ENCODE measurements around the gene BLVRA.
"Not testable (repeated sequence)": the region's sequence is repeated elsewhere in the genome, so short reads cannot be mapped to it uniquely, and the experiment has no call there.

BLVRA gene, protein sequence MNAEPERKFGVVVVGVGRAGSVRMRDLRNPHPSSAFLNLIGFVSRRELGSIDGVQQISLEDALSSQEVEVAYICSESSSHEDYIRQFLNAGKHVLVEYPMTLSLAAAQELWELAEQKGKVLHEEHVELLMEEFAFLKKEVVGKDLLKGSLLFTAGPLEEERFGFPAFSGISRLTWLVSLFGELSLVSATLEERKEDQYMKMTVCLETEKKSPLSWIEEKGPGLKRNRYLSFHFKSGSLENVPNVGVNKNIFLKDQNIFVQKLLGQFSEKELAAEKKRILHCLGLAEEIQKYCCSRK

DNA sequence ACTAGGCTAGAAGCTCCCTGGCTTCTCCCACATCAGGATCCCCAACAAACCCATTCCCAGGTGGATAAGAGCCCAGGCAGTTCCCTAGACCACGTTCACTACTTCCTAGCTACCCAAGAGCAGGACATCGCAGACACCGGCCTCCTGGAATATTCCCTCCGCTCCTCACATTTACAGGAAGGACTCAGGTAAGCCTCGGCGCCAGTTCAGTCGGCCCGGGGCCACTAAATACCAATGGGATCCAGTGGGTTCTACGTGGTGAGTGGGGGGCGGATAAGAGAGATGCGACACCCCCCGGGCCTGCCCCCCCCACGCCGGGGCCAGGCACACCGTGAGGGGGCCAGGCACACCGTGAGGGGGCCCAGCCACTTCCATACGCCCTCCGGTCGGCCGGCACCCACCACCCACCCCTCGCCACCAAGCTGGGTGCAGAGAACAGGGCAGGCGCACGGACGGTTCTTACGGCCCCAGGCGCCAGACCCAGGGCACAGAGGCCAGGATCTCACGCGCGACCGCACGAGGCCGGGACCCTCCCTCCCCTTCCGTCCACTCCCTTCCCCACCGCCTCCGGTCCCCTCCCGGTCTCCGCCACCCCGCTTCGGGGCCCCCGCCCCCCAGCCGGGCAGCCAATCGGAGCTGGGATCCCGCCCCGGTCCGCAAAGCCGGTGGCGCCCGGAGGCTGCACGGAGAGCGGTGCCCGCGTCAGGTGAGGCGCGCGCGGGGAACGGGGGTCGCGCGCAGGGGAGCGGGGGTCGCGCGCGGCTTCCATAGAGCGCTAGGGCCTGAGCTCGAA lies at the start of gene BLVRA:
TSS of gene BLVRA (plus strand) at position 652 of the 793 bp plus-strand sequence. CDS start 12,479 bp downstream, outside the sequence.
- DNase-seq (ENCODE audit: low read depth), result peak; percentile 25

GRCh38 chr7:43711503-43711902 lies 47.0 kb upstream of the BLVRA start:
- DNase-seq (ENCODE audit: low read depth), result no peak

DNA sequence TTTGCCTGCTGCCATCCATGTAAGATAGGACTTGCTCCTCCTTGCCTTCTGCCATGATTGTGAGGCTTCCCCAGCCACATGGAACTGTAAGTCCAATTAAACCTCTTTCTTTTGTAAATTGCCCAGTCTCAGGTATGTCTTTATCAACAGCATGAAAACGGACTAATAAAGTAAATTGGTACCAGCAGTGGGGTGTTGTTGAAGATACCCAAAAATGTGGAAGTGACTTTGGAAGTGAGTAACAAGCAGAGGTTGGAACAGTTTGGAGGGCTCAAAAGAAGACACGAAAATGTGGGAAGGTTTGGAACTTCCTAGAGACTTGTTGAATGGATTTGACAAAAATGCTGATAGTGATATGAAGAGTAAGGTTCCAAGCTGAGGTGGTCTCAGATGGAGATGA lies 42.5 kb upstream of the BLVRA start:
- not testable (repeated sequence) for DNase-seq (ENCODE audit: low read depth)

GRCh38 chr7:43716598-43716997 lies 41.9 kb upstream of the BLVRA start:
- no peak for DNase-seq (ENCODE audit: low read depth)

GRCh38 chr7:43721193-43721806 lies 37.2 kb upstream of the BLVRA start:
- DNase-seq (ENCODE audit: low read depth), result no peak

GRCh38 chr7:43723007-43723341 lies 35.5 kb upstream of the BLVRA start:
- no peak for DNase-seq (ENCODE audit: low read depth)

- no peak for DNase-seq (ENCODE audit: low read depth)
These were observed 33.2 kb upstream of the BLVRA start for GRCh38 chr7:43725251-43725650.

GRCh38 chr7:43726466-43726865 lies 32.0 kb upstream of the BLVRA start:
- no peak for DNase-seq (ENCODE audit: low read depth)

- no peak for DNase-seq (ENCODE audit: low read depth)
These were observed 31.5 kb upstream of the BLVRA start for GRCh38 chr7:43727003-43727402.

GRCh38 chr7:43727494-43727893 lies 31.0 kb upstream of the BLVRA start:
- no peak for DNase-seq (ENCODE audit: low read depth)

DNA sequence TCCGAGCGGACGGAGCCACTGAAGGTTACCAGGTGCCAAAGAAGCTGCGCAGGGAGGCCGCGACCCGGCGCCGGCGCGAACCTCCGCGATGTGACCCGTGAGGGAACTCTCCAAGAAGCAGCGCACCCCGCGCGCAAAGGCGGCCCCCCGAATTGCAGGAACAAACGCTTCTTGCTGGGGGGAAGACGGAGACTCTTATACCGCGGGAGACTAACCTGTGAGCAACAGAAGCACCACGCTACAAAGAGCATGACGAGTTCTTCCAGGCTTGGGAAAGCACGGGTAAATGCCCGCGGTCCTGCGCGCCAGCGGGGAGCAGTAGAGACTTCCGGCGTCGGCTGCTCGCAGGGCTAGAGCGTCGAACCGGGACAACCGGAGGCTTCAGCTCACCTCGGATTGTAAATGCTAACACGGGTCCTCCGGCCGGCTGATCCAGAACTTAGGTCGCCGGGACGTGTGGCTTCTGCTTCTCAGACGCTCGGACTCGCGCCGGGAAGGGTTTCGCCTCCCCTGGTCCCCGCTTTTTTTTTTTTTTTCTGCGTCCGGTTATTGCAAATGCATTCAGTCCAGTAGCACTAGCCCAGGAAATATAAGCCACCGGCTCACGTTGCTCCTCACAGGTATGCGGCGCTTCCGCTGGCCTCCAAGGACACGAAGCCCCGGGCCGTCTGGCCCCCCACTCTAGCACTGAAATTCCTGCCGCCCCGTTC lies 29.1 kb upstream of the BLVRA start, which contains the start of gene COA1:
TSS of gene COA1 (minus strand) at position 310 of the 710 bp plus-strand sequence. CDS start 80,909 bp downstream, outside the sequence.
- peak; percentile 58 for DNase-seq (ENCODE audit: low read depth)

GRCh38 chr7:43729924-43730248 lies 28.6 kb upstream of the BLVRA start:
- no peak for DNase-seq (ENCODE audit: low read depth)

DNA sequence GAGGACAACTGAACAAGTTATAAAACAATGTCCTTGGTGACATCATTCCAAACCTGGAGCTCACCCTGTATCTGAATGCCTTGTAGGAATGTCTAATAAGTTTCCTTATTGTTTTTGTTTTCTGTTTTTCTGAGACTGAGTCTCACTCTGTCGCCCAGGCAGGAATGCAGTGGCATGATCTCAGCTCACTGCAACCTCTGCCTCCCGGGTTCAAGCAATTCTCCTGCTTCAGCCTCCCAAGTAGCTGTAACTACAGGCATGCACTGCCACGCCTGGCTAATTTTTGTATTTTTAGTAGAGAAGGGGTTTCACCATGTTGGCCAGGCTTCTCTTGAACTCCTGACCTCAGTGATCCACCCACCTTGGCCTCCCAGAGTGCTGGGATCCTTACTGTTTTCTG lies 27.0 kb upstream of the BLVRA start:
- DNase-seq (ENCODE audit: low read depth), result not testable (repeated sequence)

DNA sequence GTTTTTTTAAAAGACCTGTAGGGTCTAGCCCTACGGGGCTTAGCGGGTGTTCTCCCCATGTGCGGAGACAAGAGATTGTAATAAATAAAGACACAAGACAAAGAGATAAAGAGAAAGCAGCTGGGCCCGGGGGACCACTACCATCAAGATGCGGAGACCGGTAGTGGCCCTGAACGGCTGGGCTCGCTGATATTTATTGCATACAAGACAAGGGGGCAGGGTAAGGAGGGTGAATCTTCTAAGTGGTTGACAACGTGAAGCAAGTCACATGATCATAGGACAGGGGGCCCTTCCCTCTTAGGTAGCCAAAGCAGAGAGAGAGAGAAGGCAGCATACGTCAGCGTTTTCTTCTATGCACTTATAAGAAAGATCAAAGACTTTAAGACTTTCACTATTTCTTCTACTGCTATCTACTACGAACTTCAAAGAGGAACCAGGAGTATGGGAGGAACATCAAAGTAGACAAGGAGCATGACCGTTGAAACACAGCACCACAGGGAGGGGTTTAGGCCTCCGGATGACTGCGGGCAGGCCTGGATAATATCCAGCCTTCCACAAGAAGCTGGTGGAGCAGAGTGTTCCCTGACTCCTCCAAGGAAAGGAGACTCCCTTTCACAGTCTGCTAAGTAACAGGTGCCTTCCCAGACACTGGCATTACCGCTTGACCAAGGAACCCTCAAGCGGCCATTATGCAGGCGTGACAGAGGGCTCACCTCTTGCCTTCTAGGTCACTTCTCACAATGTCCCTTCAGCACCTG lies 23.7 kb upstream of the BLVRA start:
- DNase-seq (ENCODE audit: low read depth), result not testable (repeated sequence)

GRCh38 chr7:43735403-43735801 lies 23.1 kb upstream of the BLVRA start:
- no peak for DNase-seq (ENCODE audit: low read depth)

GRCh38 chr7:43735802-43736603 lies 22.5 kb upstream of the BLVRA start:
- no peak for DNase-seq (ENCODE audit: low read depth)

DNA sequence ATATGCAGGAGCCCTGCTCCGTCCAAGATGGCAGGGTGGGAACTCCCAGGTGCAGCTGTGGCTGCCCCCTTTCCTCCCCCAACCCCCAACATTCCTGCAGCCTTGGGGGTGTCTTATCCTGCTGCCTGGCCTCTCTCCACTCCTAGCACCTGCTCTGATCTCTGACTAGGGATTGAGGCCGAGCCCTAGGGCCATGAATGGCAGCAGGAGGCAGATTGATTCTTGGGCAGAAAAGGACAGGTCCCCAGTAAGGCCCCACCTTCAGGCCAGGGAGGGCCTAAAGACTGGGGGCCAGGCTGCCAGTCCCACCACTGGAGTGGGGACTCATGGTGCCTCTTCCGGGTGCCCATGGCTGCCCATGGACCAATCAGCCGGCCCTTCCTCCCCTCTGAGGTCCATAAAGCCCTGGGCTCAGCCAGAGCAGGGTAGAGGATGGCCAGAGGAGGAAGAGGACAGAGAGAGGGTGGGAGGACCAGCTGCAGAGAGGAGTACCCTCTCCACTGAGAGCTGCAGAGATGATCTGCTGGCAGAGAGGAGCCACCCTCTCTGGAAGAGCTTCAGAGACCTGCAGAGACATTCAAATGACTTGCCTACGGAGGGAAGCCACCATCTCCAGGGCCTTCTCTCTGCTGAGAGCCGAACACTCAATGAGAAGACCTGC lies 20.9 kb upstream of the BLVRA start:
- no peak for DNase-seq (ENCODE audit: low read depth)

GRCh38 chr7:43742692-43743091 lies 15.8 kb upstream of the BLVRA start:
- DNase-seq (ENCODE audit: low read depth), result no peak

DNA sequence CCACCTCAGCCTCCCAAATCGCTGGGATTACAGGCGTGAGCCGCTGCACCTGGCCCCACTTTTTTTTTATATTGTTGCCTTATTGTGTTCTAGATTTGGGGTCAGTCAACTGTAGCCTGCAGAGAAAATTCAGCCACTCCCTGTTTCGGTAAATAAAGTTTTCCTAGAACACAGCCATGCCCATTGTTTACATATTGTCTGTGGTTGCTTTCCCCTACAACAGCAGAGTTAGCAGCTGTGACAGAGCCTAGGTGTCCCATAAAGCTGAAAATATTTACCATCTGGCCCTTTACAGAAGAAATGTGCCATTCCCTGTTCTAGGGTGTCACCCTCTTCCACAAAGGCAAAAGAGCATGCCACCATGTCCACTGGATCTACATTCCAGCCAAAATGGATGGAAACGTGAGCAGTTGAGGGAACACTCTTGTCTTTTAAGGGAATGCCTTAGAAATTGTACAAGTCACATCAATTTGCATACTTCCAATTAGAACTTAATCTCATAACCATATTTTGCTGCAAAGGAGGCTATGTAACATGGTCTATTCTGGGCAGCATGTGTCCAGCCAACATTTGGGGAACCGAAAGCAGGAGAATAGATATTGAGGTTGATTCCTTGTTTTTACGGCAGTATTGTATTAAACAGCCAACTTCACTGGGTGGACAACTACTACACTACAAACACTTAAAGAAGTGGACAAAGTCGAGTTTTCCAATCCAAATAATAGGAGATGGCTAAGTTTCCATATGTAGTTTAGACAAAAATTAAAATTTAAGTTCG lies 11.0 kb upstream of the BLVRA start:
- no peak for DNase-seq (ENCODE audit: low read depth)
